ENCODE data around the gene FZD8. TPM values are rescaled to one million over a fixed set of nuclear protein-coding genes. Genes with fewer than 3 reads are reported as not detected.

FZD8 gene
- total RNA-seq, 1 donor from 2014 or later, result 17.2 TPM

GRCh38 chr10:35668865-35669650 is 27.0 kb upstream of the FZD8 start:
- Mint-ChIP-seq H3K4me3 (ENCODE audit: unreplicated experiment) (no peak overlapping the region), H3K27me3 (ENCODE audit: low read depth, unreplicated experiment) (peaks cover 2% of the 10 kb centered on the region), H3K27ac (ENCODE audit: unreplicated experiment) (no peak overlapping the region), H3K4me1 (ENCODE audit: low read depth, unreplicated experiment) (no peaks in the 10 kb centered on the region), H3K9me3 (ENCODE audit: unreplicated experiment) (peaks cover 10% of the 10 kb centered on the region), H3K36me3 (ENCODE audit: low read depth, unreplicated experiment) (no peaks in the 10 kb centered on the region)
- no peak overlapping the region for H3K4me2 ChIP-seq (ENCODE audit: low read length)
- FAIRE-seq, result no peak
- H3K4me3 ChIP-seq (ENCODE audit: insufficient read depth, low read depth, low read length), result no peak overlapping the region
- no peak overlapping the region for H3K9ac ChIP-seq (ENCODE audit: low read length)
- no peaks in the 10 kb centered on the region for H4K20me1 ChIP-seq (ENCODE audit: insufficient read depth, low read length)
- no peaks in the 10 kb centered on the region for H3K36me3 ChIP-seq (ENCODE audit: insufficient read depth, low read length)
- no peak overlapping the region for H2AFZ ChIP-seq (ENCODE audit: low read depth, low read length)
- no peak for DNase-seq (ENCODE audit: low read depth)
- peaks cover 5% of the 10 kb centered on the region for H3K27me3 ChIP-seq (ENCODE audit: insufficient read depth, low read length)
- H3K79me2 ChIP-seq (ENCODE audit: insufficient read depth, low read length), result no peaks in the 10 kb centered on the region
- H3K4me1 ChIP-seq (ENCODE audit: insufficient read depth, low read length), result no peaks in the 10 kb centered on the region
- H3K9me3 ChIP-seq (ENCODE audit: insufficient read depth, low read depth, low read length), result peaks cover 9% of the 10 kb centered on the region
- TF ChIP-seq EZH2 (IDR thresholded peaks at IDR 0.05; ENCODE audit: insufficient read depth, low read length), result no peak
- TF ChIP-seq, protein P1, sequence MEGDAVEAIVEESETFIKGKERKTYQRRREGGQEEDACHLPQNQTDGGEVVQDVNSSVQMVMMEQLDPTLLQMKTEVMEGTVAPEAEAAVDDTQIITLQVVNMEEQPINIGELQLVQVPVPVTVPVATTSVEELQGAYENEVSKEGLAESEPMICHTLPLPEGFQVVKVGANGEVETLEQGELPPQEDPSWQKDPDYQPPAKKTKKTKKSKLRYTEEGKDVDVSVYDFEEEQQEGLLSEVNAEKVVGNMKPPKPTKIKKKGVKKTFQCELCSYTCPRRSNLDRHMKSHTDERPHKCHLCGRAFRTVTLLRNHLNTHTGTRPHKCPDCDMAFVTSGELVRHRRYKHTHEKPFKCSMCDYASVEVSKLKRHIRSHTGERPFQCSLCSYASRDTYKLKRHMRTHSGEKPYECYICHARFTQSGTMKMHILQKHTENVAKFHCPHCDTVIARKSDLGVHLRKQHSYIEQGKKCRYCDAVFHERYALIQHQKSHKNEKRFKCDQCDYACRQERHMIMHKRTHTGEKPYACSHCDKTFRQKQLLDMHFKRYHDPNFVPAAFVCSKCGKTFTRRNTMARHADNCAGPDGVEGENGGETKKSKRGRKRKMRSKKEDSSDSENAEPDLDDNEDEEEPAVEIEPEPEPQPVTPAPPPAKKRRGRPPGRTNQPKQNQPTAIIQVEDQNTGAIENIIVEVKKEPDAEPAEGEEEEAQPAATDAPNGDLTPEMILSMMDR (IDR thresholded peaks at IDR 0.05; ENCODE audit: insufficient read depth, low read depth, low read length), result no peak
- no peak overlapping the region for H3K27ac ChIP-seq (ENCODE audit: low read depth, low read length)

DNA sequence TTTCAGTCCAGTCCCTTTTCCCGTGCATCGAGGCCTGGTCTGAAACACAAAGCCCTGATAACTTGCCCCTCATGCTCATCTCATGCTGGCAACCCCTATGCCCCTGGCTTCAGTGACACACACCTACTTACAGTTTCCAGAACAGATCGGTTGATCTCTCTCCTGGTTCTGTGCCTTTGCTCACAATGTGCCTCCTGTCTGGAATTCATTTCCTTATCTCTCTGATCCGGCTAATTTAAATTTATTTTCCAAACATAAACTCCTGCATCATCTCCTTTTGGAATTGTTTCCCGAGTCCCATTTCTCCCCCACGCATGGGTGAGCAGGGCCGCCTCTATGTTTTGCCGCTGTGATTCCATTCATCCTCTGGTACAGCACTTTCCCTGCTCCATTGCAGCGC is 25.9 kb upstream of the FZD8 start:
- no peak overlapping the region for H3K4me3 Mint-ChIP-seq (ENCODE audit: unreplicated experiment)
- TF ChIP-seq, protein P1 (IDR thresholded peaks at IDR 0.05; ENCODE audit: insufficient read depth, low read depth, low read length), result no peak
- TF ChIP-seq EZH2 (IDR thresholded peaks at IDR 0.05; ENCODE audit: insufficient read depth, low read length), result no peak
- no peaks in the 10 kb centered on the region for H3K36me3 Mint-ChIP-seq (ENCODE audit: low read depth, unreplicated experiment)
- no peaks in the 10 kb centered on the region for H3K4me1 Mint-ChIP-seq (ENCODE audit: low read depth, unreplicated experiment)
- Histone ChIP-seq H3K27me3 (ENCODE audit: insufficient read depth, low read length) (peaks cover 5% of the 10 kb centered on the region), H3K4me2 (ENCODE audit: low read length) (no peak overlapping the region), H3K9ac (ENCODE audit: low read length) (no peak overlapping the region), H3K4me3 (ENCODE audit: insufficient read depth, low read depth, low read length) (no peak overlapping the region), H3K79me2 (ENCODE audit: insufficient read depth, low read length) (no peaks in the 10 kb centered on the region), H2AFZ (ENCODE audit: low read depth, low read length) (no peak overlapping the region), H3K27ac (ENCODE audit: low read depth, low read length) (no peak overlapping the region), H3K9me3 (ENCODE audit: insufficient read depth, low read depth, low read length) (peaks cover 9% of the 10 kb centered on the region), H3K36me3 (ENCODE audit: insufficient read depth, low read length) (no peaks in the 10 kb centered on the region), H4K20me1 (ENCODE audit: insufficient read depth, low read length) (no peaks in the 10 kb centered on the region), H3K4me1 (ENCODE audit: insufficient read depth, low read length) (no peaks in the 10 kb centered on the region)
- FAIRE-seq (no peak), DNase-seq (ENCODE audit: low read depth) (no peak)
- H3K27ac Mint-ChIP-seq (ENCODE audit: unreplicated experiment), result no peak overlapping the region
- peaks cover 10% of the 10 kb centered on the region for H3K9me3 Mint-ChIP-seq (ENCODE audit: unreplicated experiment)
- peaks cover 7% of the 10 kb centered on the region for H3K27me3 Mint-ChIP-seq (ENCODE audit: low read depth, unreplicated experiment)

DNA sequence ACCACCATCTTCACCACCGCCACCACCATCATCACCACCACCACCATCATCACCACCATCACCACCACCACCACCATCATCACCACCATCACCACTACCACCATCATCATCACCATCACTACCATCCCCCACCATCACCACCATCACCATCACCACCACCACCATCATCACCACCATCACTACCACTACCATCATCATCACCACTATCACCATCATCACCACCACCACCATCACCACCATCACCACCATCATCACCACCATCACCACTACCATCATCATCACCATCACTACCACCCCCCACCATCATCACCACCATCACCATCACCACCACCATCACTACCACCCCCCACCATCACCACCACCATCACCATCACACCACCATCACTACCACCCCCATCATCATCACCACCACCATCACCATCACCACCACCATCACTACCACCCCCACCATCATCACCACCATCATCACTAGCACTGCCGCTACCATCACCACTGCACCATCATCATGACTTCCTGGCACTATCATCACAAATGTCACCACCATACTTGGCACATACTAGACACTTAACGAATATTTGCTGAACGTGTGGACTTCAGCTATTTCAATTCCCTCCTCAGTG is 25.3 kb upstream of the FZD8 start:
- Mint-ChIP-seq H3K27ac (ENCODE audit: unreplicated experiment) (no peak overlapping the region), H3K4me1 (ENCODE audit: low read depth, unreplicated experiment) (no peaks in the 10 kb centered on the region), H3K27me3 (ENCODE audit: low read depth, unreplicated experiment) (peaks cover 7% of the 10 kb centered on the region)

More for the DNA sequence above, 25.3 kb upstream of the FZD8 start:
- Histone ChIP-seq H2AFZ (ENCODE audit: low read depth, low read length) (no peak overlapping the region), H3K9me3 (ENCODE audit: insufficient read depth, low read depth, low read length) (peaks cover 9% of the 10 kb centered on the region), H3K27ac (ENCODE audit: low read depth, low read length) (no peak overlapping the region), H3K27me3 (ENCODE audit: insufficient read depth, low read length) (peaks cover 5% of the 10 kb centered on the region), H3K79me2 (ENCODE audit: insufficient read depth, low read length) (no peaks in the 10 kb centered on the region), H3K36me3 (ENCODE audit: insufficient read depth, low read length) (no peaks in the 10 kb centered on the region), H3K4me1 (ENCODE audit: insufficient read depth, low read length) (no peaks in the 10 kb centered on the region), H3K9ac (ENCODE audit: low read length) (no peak overlapping the region), H3K4me3 (ENCODE audit: insufficient read depth, low read depth, low read length) (no peak overlapping the region), H4K20me1 (ENCODE audit: insufficient read depth, low read length) (no peaks in the 10 kb centered on the region), H3K4me2 (ENCODE audit: low read length) (no peak overlapping the region)
- no peak for FAIRE-seq
- Mint-ChIP-seq H3K4me3 (ENCODE audit: unreplicated experiment) (no peak overlapping the region), H3K36me3 (ENCODE audit: low read depth, unreplicated experiment) (no peaks in the 10 kb centered on the region), H3K9me3 (ENCODE audit: unreplicated experiment) (peaks cover 10% of the 10 kb centered on the region)
- no peak for DNase-seq (ENCODE audit: low read depth)
- TF ChIP-seq, protein P1 (IDR thresholded peaks at IDR 0.05; ENCODE audit: insufficient read depth, low read depth, low read length), result no peak
